Hepatocyte (in vitro differentiated cells): ENCODE data around the gene FMNL3. TPM values are rescaled to one million over a fixed set of nuclear protein-coding genes. Genes with fewer than 3 reads are reported as not detected.

ENCODE experiments used
- DNase-seq: peaks from one replicate; pipeline ENCODE4 v3.0.0-alpha.2; 2016; ENCODE audit warnings: low spot score
- H2AFZ ChIP-seq: fragments of 200-600 bp; sonication (generic); 2 replicates; pipeline ENCODE4 v1.6.0; 2016; ENCODE audit warnings: antibody characterized with exemption, mild to moderate bottlenecking
- H3K27ac ChIP-seq: fragments of 200-600 bp; sonication (generic); 2 replicates; pipeline ENCODE4 v1.5.1; 2016; ENCODE audit warnings: mild to moderate bottlenecking
- H3K27me3 ChIP-seq: fragments of 200-600 bp; sonication (generic); 2 replicates; pipeline ENCODE4 v1.6.1; 2016
- H3K36me3 ChIP-seq: fragments of 200-600 bp; sonication (generic); replicated peaks from 2 replicates; pipeline ENCODE4 v1.5.1; 2016; ENCODE audit warnings: low read depth; ENCODE audit not compliant: insufficient read depth
- H3K4me1 ChIP-seq: fragments of 200-600 bp; sonication (generic); 2 replicates; pipeline ENCODE4 v1.5.1; 2016; ENCODE audit warnings: mild to moderate bottlenecking, moderate library complexity; ENCODE audit not compliant: insufficient read depth
- H3K4me2 ChIP-seq: fragments of 200-600 bp; sonication (generic); 2 replicates; pipeline ENCODE4 v1.6.0; 2016
- H3K4me3 ChIP-seq: fragments of 200-600 bp; sonication (generic); 2 replicates; pipeline ENCODE4 v1.5.1; 2016; ENCODE audit warnings: mild to moderate bottlenecking
- H3K79me2 ChIP-seq: fragments of 200-600 bp; sonication (generic); 2 replicates; pipeline ENCODE4 v1.6.0; 2017; ENCODE audit warnings: mild to moderate bottlenecking
- H3K9me2 ChIP-seq: fragments of 200-600 bp; sonication (generic); replicated peaks from 2 replicates; pipeline ENCODE4 v1.6.0; 2017; ENCODE audit warnings: mild to moderate bottlenecking; ENCODE audit not compliant: insufficient read depth
- H3K9me3 ChIP-seq: fragments of 200-600 bp; sonication (generic); 2 replicates; pipeline ENCODE4 v1.5.1; 2016; ENCODE audit warnings: low read depth, mild to moderate bottlenecking
- H4K20me1 ChIP-seq: fragments of 200-600 bp; sonication (generic); 2 replicates; pipeline ENCODE4 v1.6.0; 2016; ENCODE audit warnings: mild to moderate bottlenecking; ENCODE audit not compliant: insufficient read depth, poor library complexity, severe bottlenecking
- CTCF ChIP-seq: fragments of 200-600 bp; sonication (generic); IDR thresholded peaks from 2 replicates; pipeline ENCODE4 v1.5.1; 2016; ENCODE audit warnings: antibody characterized with exemption, mild to moderate bottlenecking; ENCODE audit not compliant: poor library complexity
- EZH2 ChIP-seq: fragments of 200-600 bp; sonication (generic); IDR thresholded peaks from 2 replicates; pipeline ENCODE4 v1.6.1; 2016; ENCODE audit warnings: antibody characterized with exemption, mild to moderate bottlenecking, borderline replicate concordance
- EZH2phosphoT487 ChIP-seq: fragments of 200-600 bp; sonication (generic); IDR thresholded peaks from one replicate; pipeline ENCODE4 v1.6.1; 2018; ENCODE audit warnings: antibody characterized with exemption, mild to moderate bottlenecking, low read depth, moderate library complexity; ENCODE audit not compliant: unreplicated experiment, severe bottlenecking
- WGBS: methylation state at CpG from one replicate; pipeline ENCODE4 v1.1.6; 2016; ENCODE audit warnings: low lambda C conversion rate; ENCODE audit errors: missing lambda C conversion rate; 5-methylcytosine and 5-hydroxymethylcytosine counted together
- polyA plus RNA-seq: library from polyadenylated mRNA; unstranded; fragments of >200 nt; fragmentation: Nextera tagmentation; extraction: Ambion mirVana; gene quantifications from 2 replicates; pipeline ENCODE4 v1.2.1, GENCODE V29; 2016
- total RNA-seq: library from RNA; depleted of rRNA; stranded (reverse); fragments of >200 nt; gene quantifications from 2 replicates; pipeline ENCODE4 v1.2.3, GENCODE V29; 2014

Gene FMNL3
- total and polyA plus RNA-seq, 2 experiments from 2014 or later: 5.8 to 8.3 TPM

- Histone ChIP-seq H3K9me3 (no peaks in the 10 kb centered on the region), H2AFZ (no peak overlapping the region), H3K79me2 (no peaks in the 10 kb centered on the region), H3K27me3 (no peaks in the 10 kb centered on the region), H3K27ac (no peak overlapping the region), H4K20me1 (no peaks in the 10 kb centered on the region), H3K4me3 (no peak overlapping the region), H3K9me2 (no peaks in the 10 kb centered on the region), H3K4me2 (no peak overlapping the region), H3K36me3 (no peaks in the 10 kb centered on the region), H3K4me1 (no peaks in the 10 kb centered on the region)
- 68% methylated on average over 3 of the region's 3 CpGs for WGBS
- no peak for DNase-seq
- TF ChIP-seq CTCF (no peak), EZH2phosphoT487 (no peak), EZH2 (no peak)
These were observed 58.5 kb downstream of the FMNL3 start for GRCh38 chr12:49648712-49649003.

GRCh38 chr12:49647827-49648711 lies 59.1 kb downstream of the FMNL3 start:
- H3K36me3 ChIP-seq: no peaks in the 10 kb centered on the region
- H4K20me1 ChIP-seq: no peaks in the 10 kb centered on the region
- no peak overlapping the region for H2AFZ ChIP-seq
- 87% methylated on average over 14 of the region's 15 CpGs for whole genome bisulfite sequencing
- no peaks in the 10 kb centered on the region for H3K9me2 ChIP-seq
- no peaks in the 10 kb centered on the region for H3K79me2 ChIP-seq
- H3K4me2 ChIP-seq: no peak overlapping the region
- no peak overlapping the region for H3K4me3 ChIP-seq
- H3K27me3 ChIP-seq: no peaks in the 10 kb centered on the region
- no peak for TF ChIP-seq EZH2
- TF ChIP-seq EZH2phosphoT487: no peak
- TF ChIP-seq CTCF: no peak
- H3K4me1 ChIP-seq: no peaks in the 10 kb centered on the region
- peak overlapping the region; percentile 31 for H3K27ac ChIP-seq
- H3K9me3 ChIP-seq: no peaks in the 10 kb centered on the region
- no peak for DNase-seq

- Histone ChIP-seq H3K27ac (no peak overlapping the region), H3K36me3 (no peaks in the 10 kb centered on the region), H3K9me2 (no peaks in the 10 kb centered on the region), H3K4me3 (no peak overlapping the region), H3K9me3 (no peaks in the 10 kb centered on the region), H3K27me3 (no peaks in the 10 kb centered on the region), H4K20me1 (no peaks in the 10 kb centered on the region), H3K79me2 (no peaks in the 10 kb centered on the region), H3K4me2 (no peak overlapping the region), H3K4me1 (no peaks in the 10 kb centered on the region), H2AFZ (no peak overlapping the region)
- TF ChIP-seq CTCF (no peak), EZH2 (no peak), EZH2phosphoT487 (no peak)
- WGBS: 89% methylated on average over 11 of the region's 12 CpGs
- no peak for DNase-seq
These were observed 60.1 kb downstream of the FMNL3 start for GRCh38 chr12:49646871-49647654.
